Liver (tissue), 3 donors: Measurements from ENCODE around the gene PTMA.

Source experiments
- CTCF ChIP-seq: fragments of 150-350 bp; IDR thresholded peaks from 2 replicates; pipeline ENCODE4 v1.5.1; 2017; ENCODE audit warnings: improper control_type of control experiment, low read depth, low read length; ENCODE audit not compliant: missing input control
- GABPA ChIP-seq, 2 donors: IDR thresholded peaks in 1 of 2; conservative IDR thresholded peaks in 1 of 2; 2 replicates each; pipeline ENCODE4 v1.6.1; 2016; ENCODE audit warnings: antibody characterized with exemption in 2 of 2, mild to moderate bottlenecking in 1 of 2, moderate library complexity in 1 of 2
- JUND ChIP-seq, 2 donors: IDR thresholded peaks; 2 replicates each; pipeline ENCODE4 v1.6.1; 2016; ENCODE audit warnings: antibody characterized with exemption in 2 of 2
- MAX ChIP-seq: IDR thresholded peaks from 2 replicates; pipeline ENCODE4 v1.6.1; 2016; ENCODE audit warnings: antibody characterized with exemption
- REST ChIP-seq: IDR thresholded peaks from 2 replicates; pipeline ENCODE4 v1.6.1; 2016; ENCODE audit warnings: antibody characterized with exemption, mild to moderate bottlenecking
- TAF1 ChIP-seq: conservative IDR thresholded peaks from 2 replicates; pipeline ENCODE4 v1.6.1; 2016; ENCODE audit warnings: antibody characterized with exemption, mild to moderate bottlenecking
- ZBTB33 ChIP-seq: IDR thresholded peaks from 2 replicates; pipeline ENCODE4 v1.6.1; 2016; ENCODE audit warnings: antibody characterized with exemption
- donor health status: healthy.
- donor health status: healthy.

GRCh38 chr2:231680285-231680991 lies 27.9 kb upstream of the PTMA start:
- TF ChIP-seq CTCF (no peak), ZBTB33 (no peak), GABPA (IDR thresholded peaks at IDR 0.05 in 1 of 2, conservative IDR thresholded peaks at IDR 0.05 in 1 of 2) (no peak), REST (no peak), JUND (IDR thresholded peaks at IDR 0.05) (no peak), MAX (no peak), TAF1 (no peak)
